ENCODE results near the gene NCDN.

- TF ChIP-seq POLR2A (IDR thresholded peaks at IDR 0.05; ENCODE audit: low read length) = no peak
- TF ChIP-seq GATA1 (IDR thresholded peaks at IDR 0.05; ENCODE audit: low read depth, low read length) = no peak
Measured at GRCh38 chr1:35571263-35571662, 13.7 kb downstream of the NCDN start.

All from erythroblast (primary cell).